ENCODE data around the gene CPNE7. TPM values are rescaled to one million over a fixed set of nuclear protein-coding genes. Genes with fewer than 3 reads are reported as not detected.

CPNE7 gene
- total RNA-seq, 2 donors from 2014 or later = 1.5 to 2.1 TPM

- no peak overlapping the region for H3K4me3 Mint-ChIP-seq
- no peaks in the 10 kb centered on the region for H3K4me1 ChIP-seq (ENCODE audit: control insufficient read depth, insufficient read depth, low read length)
- no peaks in the 10 kb centered on the region for H3K36me3 ChIP-seq (ENCODE audit: control insufficient read depth, insufficient read depth, low read length)
- H3K27me3 ChIP-seq (ENCODE audit: control insufficient read depth, insufficient read depth, low read length, poor library complexity, severe bottlenecking) = peaks cover 11% of the 10 kb centered on the region
- H3K4me1 Mint-ChIP-seq = no peaks in the 10 kb centered on the region
- H3K9me3 ChIP-seq (ENCODE audit: control insufficient read depth, low read length) = no peaks in the 10 kb centered on the region
- peaks cover 17% of the 10 kb centered on the region for H3K27me3 Mint-ChIP-seq (ENCODE audit: insufficient read depth)
- no peak overlapping the region for H3K4me3 ChIP-seq (ENCODE audit: low read length)
- no peak for DNase-seq
- 84% methylated on average over 11 to 15 of the region's 15 CpGs for WGBS, 2 experiments (ENCODE audit: insufficient coverage in 1 of 2, insufficient read length in 1 of 2)
- H3K9ac ChIP-seq (ENCODE audit: extremely low read depth, low read length, poor library complexity, severe bottlenecking) = no peak overlapping the region
- H3K9me3 Mint-ChIP-seq = peaks cover 3% of the 10 kb centered on the region
- H3K27ac ChIP-seq (ENCODE audit: low read depth, low read length) = no peak overlapping the region
- no peak overlapping the region for H3K27ac Mint-ChIP-seq
- H3K36me3 Mint-ChIP-seq (ENCODE audit: low read depth) = no peaks in the 10 kb centered on the region
- TF ChIP-seq, protein P1, sequence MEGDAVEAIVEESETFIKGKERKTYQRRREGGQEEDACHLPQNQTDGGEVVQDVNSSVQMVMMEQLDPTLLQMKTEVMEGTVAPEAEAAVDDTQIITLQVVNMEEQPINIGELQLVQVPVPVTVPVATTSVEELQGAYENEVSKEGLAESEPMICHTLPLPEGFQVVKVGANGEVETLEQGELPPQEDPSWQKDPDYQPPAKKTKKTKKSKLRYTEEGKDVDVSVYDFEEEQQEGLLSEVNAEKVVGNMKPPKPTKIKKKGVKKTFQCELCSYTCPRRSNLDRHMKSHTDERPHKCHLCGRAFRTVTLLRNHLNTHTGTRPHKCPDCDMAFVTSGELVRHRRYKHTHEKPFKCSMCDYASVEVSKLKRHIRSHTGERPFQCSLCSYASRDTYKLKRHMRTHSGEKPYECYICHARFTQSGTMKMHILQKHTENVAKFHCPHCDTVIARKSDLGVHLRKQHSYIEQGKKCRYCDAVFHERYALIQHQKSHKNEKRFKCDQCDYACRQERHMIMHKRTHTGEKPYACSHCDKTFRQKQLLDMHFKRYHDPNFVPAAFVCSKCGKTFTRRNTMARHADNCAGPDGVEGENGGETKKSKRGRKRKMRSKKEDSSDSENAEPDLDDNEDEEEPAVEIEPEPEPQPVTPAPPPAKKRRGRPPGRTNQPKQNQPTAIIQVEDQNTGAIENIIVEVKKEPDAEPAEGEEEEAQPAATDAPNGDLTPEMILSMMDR (conservative IDR thresholded peaks at IDR 0.05) = no peak
Observed at GRCh38 chr16:89581861-89582563, 6.5 kb downstream of the CPNE7 start.

DNA sequence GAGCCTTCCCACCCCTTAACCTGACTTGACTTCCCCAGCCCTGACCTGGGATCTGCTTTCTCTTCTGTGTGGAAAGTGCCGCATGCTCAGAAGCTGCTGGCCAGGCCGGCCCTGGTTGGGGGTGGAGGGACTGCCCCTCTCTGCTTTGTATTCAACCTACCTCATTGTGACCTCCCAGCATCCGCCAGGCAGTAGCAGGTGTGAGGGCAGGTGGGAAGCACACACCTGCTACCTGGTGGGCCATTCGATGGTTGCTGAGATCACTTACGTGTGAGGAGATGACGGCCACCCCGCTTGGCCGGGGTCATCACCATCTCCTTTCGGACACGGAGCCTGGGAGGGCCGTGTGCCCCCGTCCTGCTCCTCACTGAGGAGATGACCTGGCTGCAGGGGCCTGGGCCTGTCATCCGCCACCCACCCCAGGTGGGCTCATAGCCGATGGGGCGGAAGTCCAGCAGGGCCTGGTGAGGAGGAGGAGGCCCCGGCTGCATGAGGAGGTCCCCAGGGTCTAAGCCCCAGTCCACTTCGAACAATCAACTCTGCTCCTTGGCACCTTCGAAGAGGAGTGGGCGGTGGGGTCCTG lies 7.1 kb downstream of the CPNE7 start:
- no peak overlapping the region for H3K27ac ChIP-seq (ENCODE audit: low read depth, low read length)
- Mint-ChIP-seq H3K9me3 (peaks cover 3% of the 10 kb centered on the region), H3K36me3 (ENCODE audit: low read depth) (no peaks in the 10 kb centered on the region), H3K4me3 (no peak overlapping the region), H3K27ac (no peak overlapping the region), H3K27me3 (ENCODE audit: insufficient read depth) (peaks cover 10% of the 10 kb centered on the region), H3K4me1 (no peaks in the 10 kb centered on the region)
- peaks cover 4% of the 10 kb centered on the region for H3K27me3 ChIP-seq (ENCODE audit: control insufficient read depth, insufficient read depth, low read length, poor library complexity, severe bottlenecking)
- H3K4me3 ChIP-seq (ENCODE audit: low read length) = no peak overlapping the region
- 94 to 98% methylated on average over 15 to 19 of the region's 19 CpGs for WGBS, 2 experiments (ENCODE audit: insufficient coverage in 1 of 2, insufficient read length in 1 of 2)
- no peaks in the 10 kb centered on the region for H3K4me1 ChIP-seq (ENCODE audit: control insufficient read depth, insufficient read depth, low read length)
- H3K9ac ChIP-seq (ENCODE audit: extremely low read depth, low read length, poor library complexity, severe bottlenecking) = no peak overlapping the region
- no peaks in the 10 kb centered on the region for H3K9me3 ChIP-seq (ENCODE audit: control insufficient read depth, low read length)
- no peaks in the 10 kb centered on the region for H3K36me3 ChIP-seq (ENCODE audit: control insufficient read depth, insufficient read depth, low read length)
- no peak for DNase-seq
- TF ChIP-seq, protein P1 (conservative IDR thresholded peaks at IDR 0.05) = no peak

DNA sequence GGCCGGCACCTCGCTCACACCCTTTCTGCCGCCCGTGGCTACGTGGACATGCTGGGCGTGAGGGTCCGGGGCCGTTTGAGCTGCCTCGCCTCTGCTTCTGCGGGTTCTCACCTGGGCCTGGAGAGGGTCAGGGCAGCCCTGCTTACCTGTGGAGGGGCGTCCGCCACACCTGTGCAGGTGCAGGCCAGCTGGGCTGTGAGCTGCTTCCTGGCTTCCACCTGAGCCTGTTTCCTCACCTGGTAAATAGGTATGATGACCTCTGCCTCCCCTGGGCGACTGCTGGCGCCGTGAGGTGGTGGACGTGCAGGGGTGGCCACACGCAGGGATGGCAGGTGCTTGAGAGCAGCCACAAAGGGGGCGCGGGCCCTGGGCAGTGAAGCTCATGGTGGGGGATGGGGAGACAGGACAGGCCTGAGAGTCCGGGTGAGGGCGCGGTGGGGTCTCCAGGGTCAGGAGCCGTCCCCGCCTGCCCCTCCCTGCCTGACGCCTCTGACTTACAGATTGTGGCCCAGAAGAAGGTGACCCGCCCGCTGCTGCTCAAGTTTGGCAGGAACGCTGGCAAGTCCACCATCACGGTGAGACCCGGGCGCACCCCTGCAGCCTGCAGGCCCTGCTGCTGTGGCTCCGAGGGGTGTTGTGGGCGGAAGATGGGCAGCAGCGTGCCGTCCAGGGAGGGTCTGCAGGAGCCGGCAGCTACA lies 7.8 kb downstream of the CPNE7 start:
- Histone ChIP-seq H3K36me3 (ENCODE audit: control insufficient read depth, insufficient read depth, low read length) (no peaks in the 10 kb centered on the region), H3K4me3 (ENCODE audit: low read length) (no peak overlapping the region), H3K27ac (ENCODE audit: low read depth, low read length) (no peak overlapping the region), H3K9me3 (ENCODE audit: control insufficient read depth, low read length) (no peaks in the 10 kb centered on the region), H3K4me1 (ENCODE audit: control insufficient read depth, insufficient read depth, low read length) (no peaks in the 10 kb centered on the region), H3K9ac (ENCODE audit: extremely low read depth, low read length, poor library complexity, severe bottlenecking) (no peak overlapping the region), H3K27me3 (ENCODE audit: control insufficient read depth, insufficient read depth, low read length, poor library complexity, severe bottlenecking) (no peaks in the 10 kb centered on the region)
- WGBS, 2 experiments (ENCODE audit: insufficient coverage in 1 of 2, insufficient read length in 1 of 2) = 91 to 92% methylated on average over 24 to 36 of the region's 36 CpGs
- H3K36me3 Mint-ChIP-seq (ENCODE audit: low read depth) = no peaks in the 10 kb centered on the region
- H3K4me3 Mint-ChIP-seq = no peak overlapping the region
- H3K4me1 Mint-ChIP-seq = no peaks in the 10 kb centered on the region
- H3K9me3 Mint-ChIP-seq = peaks cover 3% of the 10 kb centered on the region
- H3K27me3 Mint-ChIP-seq (ENCODE audit: insufficient read depth) = peaks cover 4% of the 10 kb centered on the region
- DNase-seq = no peak
- TF ChIP-seq, protein P1 (conservative IDR thresholded peaks at IDR 0.05) = no peak
- H3K27ac Mint-ChIP-seq = no peak overlapping the region
